ENCODE data around the gene LZTS2.

DNA sequence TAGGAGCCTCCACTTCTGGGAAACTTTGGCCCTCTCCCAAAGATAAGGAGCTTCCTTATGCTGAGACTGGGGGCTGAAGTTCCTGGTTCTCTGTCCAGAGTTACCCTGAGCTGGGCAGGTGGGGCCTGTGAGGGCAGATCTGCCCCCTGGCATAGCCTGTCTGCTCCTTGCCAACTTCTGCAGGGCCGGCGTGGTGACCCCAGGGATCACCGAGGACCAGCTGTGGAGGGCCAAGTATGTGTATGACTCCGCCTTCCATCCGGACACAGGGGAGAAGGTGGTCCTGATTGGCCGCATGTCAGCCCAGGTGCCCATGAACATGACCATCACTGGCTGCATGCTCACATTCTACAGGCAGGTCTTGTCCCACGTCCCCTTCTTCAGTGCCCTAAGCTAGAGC is 35.7 kb downstream of the LZTS2 start:
- TF ChIP-seq GATA2 (IDR thresholded peaks at IDR 0.05; ENCODE audit: low read depth, low read length): no peak
- TF ChIP-seq GATA3 (IDR thresholded peaks at IDR 0.05; ENCODE audit: low read depth, low read length): no peak

All from SH-SY5Y (cell line).